T-helper 1 cell (primary cell): ENCODE data around the gene PYDC2.

ENCODE experiments used
- DNase-seq, 5 donors: peaks; one replicate each; pipeline ENCODE4 v3.0.0-alpha.2; 2012 to 2020
- total RNA-seq, 4 donors: gene quantifications; one replicate each; lab custom pipeline; 2026; lab: John Stamatoyannopoulos, UW

Gene PYDC2
- 0 reads per million in 4 donors for total RNA-seq

GRCh38 chr3:191461113-191461595 is at the start of gene PYDC2:
PYDC2 (plus strand) TSS chr3:191461163; CDS start chr3:191461163, 0 bp downstream.
- DNase-seq: no peak

DNA sequence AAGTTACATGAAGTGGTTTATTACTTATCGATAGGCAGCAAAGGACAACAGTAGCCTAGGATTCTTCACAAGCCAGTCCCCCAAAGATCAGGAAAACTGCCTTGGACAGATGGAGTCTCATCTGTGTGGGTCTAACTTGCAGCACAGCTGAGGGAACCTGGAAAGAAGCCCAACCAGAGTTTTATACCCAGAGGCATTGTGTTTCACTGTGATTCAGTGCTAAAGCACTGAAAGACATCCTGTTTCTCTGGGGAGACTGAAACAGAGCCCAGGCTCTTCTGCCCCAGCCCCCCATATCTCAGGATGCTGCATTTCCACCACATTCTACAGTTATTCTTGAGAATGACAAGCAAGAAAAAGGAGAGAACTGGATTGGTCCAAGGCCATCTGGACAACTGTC is 48.2 kb upstream of the PYDC2 start:
- no peak for DNase-seq

DNA sequence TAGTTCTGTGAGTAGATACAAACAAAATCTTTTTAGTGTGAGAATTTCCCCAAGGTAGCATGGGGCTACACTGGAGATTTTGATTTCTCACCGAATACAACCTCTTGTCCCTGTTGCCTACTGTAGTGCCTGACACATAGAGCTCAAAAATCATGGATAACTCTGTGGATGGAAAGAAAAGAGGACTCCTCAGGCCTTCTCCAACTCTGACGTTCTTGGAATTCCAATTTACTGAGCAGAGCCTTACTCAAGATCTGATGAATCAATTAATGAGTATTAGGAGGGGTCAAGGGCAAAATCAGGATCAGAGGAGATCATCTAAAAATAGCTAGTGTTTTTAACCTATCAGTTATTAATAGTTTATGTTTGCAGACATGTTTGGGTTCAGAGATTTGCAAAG is 46.7 kb upstream of the PYDC2 start:
- no peak for DNase-seq

GRCh38 chr3:191414732-191415131 is 46.2 kb upstream of the PYDC2 start:
- no peak for DNase-seq

GRCh38 chr3:191415566-191415965 is 45.4 kb upstream of the PYDC2 start:
- no peak for DNase-seq

DNA sequence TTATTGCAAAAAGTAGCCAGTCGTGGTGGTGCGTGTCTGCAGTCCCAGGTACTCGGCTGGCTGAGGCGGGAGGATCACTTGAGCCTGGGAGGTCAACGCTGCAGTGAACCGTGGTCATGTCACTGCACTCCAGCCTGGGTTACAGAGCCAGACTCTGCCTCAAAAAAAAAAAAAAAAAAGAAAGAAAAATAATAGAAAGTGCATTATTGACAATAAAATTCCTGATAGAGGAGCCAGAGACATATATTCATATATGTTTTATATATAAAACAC is 43.6 kb upstream of the PYDC2 start:
- DNase-seq: no peak

DNA sequence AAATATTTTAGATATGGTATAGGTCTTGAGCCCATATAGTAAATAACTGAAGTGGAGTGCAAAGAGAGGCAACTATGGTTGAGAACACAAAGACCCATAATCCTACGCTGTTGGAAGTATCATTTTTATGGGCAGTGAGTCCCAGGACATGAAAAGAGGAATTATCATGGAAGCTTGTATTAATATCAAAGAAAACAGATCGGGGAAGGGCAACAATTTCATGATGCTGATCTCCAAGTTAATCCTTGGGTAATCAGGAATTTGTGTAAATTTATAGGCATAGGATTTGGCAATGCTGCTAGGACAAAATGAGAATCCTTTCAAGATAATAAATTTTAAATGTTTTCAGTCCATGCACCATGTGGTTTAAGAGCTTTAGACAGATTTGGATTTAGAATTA is 40.2 kb upstream of the PYDC2 start:
- no peak for DNase-seq

- DNase-seq: no peak
Measured at GRCh38 chr3:191424881-191425280, 36.1 kb upstream of the PYDC2 start.

GRCh38 chr3:191425322-191425734 is 35.6 kb upstream of the PYDC2 start:
- no peak for DNase-seq

- DNase-seq: no peak
Measured at GRCh38 chr3:191426311-191426710, 34.7 kb upstream of the PYDC2 start.

DNA sequence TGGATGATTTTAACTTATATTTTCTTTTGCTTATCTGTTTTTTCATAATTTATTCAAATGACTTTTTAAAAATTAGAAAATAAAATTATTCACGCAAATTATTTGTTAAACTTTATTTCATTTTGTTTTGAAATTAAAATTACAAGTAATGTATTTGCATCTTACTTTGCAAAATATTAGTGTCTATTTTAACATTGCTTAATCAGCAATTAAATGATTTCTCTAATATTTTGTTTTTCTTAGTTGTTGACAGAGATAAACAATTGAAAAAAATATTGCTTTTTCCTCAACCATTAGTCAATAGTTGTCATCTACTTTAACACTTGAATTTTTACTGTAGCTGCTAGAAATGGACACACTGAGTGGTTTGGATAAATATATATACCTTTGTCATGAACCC is 32.8 kb upstream of the PYDC2 start:
- no peak for DNase-seq

DNA sequence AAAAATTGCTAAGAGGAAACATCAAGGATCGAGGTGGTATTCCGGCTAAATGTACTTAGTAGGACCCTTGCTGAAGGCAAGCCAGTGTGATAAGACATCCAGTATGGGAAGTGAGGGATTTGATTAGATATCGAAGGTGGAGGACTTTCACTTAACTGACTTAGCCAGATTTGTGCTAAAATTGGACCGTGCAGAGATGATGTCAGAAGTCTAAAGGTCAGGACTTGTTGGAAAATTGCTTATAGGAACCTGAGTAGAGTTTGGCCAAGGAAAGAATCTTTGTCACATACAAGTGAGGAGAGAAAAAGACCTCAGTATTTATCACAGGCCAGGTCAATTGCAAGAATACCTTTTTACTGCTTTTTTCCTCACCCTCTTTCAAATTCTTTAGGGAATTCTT is 30.9 kb upstream of the PYDC2 start:
- DNase-seq: no peak

GRCh38 chr3:191431160-191431822 is 29.7 kb upstream of the PYDC2 start:
- no peak for DNase-seq

DNA sequence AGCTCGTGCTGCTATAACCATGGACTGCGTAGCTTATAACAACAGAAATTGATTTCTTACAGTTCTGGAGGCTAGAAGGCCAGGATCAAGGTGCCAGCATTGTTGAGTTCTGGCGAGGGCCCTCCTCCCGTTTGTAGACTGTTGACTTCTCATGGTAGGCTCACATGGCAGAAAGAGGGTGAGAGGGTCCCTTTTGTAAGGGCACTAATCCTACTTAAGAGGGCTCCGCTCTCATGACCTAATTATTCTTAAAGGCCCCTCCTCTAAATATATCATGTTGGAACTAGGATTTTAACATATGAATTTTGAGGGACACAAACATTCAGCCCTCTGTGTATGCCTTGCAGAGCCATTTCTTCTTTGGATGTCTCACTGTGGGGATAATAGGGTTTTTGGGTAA is 28.8 kb upstream of the PYDC2 start:
- DNase-seq: no peak

DNA sequence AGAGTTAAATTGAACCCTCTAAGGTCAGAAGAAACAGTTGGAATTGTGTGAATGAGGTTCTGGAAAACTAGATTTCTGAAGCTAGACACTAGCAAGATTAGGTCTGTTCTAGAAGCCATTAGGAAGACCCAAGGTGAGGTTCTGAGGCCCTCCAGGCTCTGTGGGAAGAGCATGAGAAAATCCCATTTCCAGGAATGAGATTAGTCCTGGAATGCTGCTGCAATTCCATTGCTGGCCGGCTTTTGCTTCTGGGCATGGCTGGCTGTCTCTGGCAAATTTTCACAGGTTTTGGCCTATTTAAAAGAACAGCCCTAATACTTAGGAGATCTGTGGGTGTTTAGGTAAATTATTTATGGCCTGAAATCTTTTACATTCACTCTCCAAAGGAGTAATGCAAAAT is 26.9 kb upstream of the PYDC2 start:
- no peak for DNase-seq

- no peak for DNase-seq
Measured at GRCh38 chr3:191435981-191436380, 25.0 kb upstream of the PYDC2 start.

- DNase-seq: no peak
Measured at GRCh38 chr3:191438150-191438814, 22.7 kb upstream of the PYDC2 start.

GRCh38 chr3:191440532-191440931 is 20.4 kb upstream of the PYDC2 start:
- DNase-seq: no peak

- peak in 1 of 5 donors; percentile 38 for DNase-seq
Measured at GRCh38 chr3:191441687-191442086, 19.3 kb upstream of the PYDC2 start.

DNA sequence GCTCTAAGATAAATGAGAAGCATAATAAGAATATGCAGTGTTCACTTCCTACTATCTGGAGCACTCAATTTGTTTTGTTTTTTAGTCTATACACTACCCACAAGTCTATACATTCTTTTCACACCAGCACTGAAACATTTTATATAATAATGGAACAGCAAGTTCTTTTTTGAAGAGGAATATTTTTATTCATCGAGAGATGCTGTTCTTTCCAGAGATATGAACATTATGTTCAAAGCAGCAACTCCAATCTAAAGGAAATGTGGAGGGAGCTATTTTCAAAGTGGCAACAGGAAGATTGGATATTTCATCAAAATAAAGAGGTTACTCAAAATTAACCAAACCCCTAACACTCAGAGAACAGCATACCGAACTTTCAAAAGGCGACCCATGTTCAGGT is 16.4 kb upstream of the PYDC2 start:
- no peak for DNase-seq

- no peak for DNase-seq
Measured at GRCh38 chr3:191449256-191449655, 11.7 kb upstream of the PYDC2 start.

- DNase-seq: no peak
Measured at GRCh38 chr3:191455257-191455952, 5.6 kb upstream of the PYDC2 start.

GRCh38 chr3:191460360-191460759 is 603 bp upstream of the PYDC2 start:
- DNase-seq: no peak

DNA sequence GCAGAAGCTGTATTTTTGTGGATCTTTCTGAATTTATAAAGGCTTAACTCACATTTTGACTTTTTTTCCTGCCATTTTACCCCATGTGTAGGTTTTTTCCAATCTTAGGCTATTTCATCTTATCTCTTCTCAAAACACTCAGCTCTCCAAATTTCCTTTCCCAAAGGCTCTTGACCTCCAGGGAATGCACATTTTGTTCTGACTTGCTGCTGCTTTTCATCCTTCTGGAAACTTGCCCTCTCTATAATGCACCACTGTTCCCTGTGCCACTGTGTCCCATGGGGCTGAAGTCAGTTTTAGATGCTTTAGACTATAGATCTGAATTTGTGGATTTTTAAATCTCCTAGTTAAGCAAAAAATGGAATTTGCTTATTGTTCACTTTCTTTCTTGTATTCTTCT is 9.1 kb downstream of the PYDC2 start:
- DNase-seq: no peak
